ENCODE measurements around the gene VPREB3.

Gene VPREB3

GRCh38 chr22:23754220-23754919 lies at the start of gene VPREB3:
VPREB3 (minus strand) TSS chr22:23754425; CDS start chr22:23754363, 62 bp downstream.
- no peak for DNase-seq (ENCODE audit: low read depth in 2 of 2)

DNA sequence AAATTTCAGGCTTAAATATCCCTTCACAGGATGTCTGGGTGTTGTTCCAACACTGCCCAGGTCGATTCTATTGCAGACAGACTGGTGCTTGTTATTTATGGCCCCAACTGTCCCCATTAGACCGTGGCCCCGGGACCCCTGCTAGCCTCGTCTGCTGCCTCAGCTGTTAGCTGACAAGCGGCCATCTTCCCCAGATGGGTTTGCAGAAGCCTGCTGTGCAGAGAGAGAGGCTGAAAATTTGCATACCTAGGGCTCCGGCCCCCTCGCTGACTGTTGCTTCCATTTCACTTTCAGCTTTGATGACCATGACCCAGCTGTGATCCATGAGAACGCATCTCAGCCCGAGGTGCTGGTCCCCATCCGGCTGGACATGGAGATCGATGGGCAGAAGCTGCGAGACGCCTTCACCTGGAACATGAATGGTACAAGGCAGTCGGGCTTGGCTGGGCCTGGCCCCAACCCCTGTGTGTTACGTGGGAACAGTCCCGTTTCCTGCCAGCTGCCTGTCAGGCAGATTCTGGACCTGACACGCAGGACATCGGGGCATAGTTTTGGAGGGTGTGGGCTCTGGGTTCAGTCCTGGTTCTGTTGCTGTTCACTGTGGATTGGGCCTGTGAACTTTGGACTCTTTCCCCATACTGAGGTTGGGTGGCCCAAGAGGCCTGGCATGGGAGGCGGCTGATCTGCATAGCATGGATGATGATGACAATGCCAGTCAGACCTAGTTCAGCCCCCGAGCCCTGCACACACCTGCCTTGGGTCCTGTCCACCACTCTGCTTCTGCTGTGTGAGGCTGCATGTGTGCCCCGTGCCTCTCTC lies 49.0 kb upstream of the VPREB3 start:
- DNase-seq (ENCODE audit: low read depth in 2 of 2): no peak

DNA sequence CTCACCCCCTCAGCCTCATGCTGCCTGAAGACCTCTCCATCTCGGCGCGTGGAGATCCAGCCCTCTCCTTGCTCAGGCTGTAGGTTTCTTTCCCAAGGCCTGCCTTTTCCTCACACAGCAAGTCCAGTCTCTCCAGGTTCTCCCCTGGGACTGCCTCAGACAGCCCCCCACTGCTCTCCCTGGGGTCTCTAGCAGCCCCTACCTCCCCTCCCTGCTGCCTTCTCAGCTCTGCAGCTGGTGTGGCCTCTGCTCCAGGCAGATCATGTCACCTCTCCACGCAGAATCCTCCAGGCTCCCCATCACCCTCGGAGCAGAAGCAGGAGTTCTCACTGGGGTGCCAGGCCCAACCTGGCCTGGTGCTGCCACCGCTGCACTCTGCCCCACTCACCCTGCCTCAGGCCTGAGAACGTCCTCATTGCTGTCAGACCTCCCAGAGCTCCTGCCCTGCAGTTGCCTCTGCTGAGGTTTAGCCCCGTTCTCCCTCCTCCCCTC lies 47.7 kb upstream of the VPREB3 start:
- DNase-seq (ENCODE audit: low read depth in 2 of 2): no peak

GRCh38 chr22:23801238-23801821 lies 47.1 kb upstream of the VPREB3 start:
- no peak for DNase-seq (ENCODE audit: low read depth in 2 of 2)

DNA sequence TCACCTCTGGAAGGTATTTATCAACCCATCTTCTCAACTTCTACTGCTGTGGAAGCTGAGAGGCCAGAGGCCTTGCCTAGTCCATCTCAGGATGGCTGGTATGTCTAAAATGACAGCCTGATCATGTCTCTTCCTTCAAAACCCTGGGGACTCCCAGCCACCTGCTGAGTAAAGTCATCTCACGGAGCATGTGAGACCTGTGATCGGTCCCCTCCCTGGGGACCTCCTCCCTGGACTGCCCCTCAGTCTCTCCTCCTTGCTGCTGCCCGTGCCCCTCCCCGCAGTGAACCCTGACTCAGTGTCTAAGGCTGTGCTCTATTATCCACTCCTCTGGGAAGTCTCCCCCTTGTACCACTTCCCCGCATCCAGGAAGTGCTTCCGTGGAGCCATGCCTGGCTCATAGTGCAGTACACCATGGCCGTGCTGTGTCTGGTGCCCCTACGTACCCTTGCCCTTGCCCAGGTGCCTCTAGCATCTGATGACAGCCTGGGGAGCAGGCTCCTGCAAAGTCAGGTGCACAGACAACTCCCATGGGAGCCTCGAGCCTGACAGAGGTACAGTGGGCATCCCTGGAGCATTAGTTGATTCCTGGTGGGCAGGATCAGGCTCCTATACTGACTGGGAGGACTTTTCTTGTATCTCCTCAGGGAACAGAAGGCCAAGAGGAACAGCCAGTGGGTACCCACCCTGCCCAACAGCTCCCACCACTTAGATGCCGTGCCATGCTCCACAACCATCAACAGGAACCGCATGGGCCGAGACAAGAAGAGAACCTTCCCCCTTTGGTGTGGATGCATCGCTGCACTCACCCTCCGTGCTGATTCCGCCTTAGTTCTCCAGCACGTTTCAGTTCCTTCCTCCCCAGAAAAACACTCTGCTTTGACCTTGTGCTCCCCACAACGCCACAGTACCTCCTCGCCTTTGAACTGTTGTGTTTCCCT lies 46.3 kb upstream of the VPREB3 start:
- DNase-seq (ENCODE audit: low read depth in 2 of 2): no peak

GRCh38 chr22:23796461-23796860 lies 42.2 kb upstream of the VPREB3 start:
- DNase-seq (ENCODE audit: low read depth in 2 of 2): no peak

GRCh38 chr22:23793326-23793725 lies 39.1 kb upstream of the VPREB3 start:
- DNase-seq (ENCODE audit: low read depth in 2 of 2): no peak

DNA sequence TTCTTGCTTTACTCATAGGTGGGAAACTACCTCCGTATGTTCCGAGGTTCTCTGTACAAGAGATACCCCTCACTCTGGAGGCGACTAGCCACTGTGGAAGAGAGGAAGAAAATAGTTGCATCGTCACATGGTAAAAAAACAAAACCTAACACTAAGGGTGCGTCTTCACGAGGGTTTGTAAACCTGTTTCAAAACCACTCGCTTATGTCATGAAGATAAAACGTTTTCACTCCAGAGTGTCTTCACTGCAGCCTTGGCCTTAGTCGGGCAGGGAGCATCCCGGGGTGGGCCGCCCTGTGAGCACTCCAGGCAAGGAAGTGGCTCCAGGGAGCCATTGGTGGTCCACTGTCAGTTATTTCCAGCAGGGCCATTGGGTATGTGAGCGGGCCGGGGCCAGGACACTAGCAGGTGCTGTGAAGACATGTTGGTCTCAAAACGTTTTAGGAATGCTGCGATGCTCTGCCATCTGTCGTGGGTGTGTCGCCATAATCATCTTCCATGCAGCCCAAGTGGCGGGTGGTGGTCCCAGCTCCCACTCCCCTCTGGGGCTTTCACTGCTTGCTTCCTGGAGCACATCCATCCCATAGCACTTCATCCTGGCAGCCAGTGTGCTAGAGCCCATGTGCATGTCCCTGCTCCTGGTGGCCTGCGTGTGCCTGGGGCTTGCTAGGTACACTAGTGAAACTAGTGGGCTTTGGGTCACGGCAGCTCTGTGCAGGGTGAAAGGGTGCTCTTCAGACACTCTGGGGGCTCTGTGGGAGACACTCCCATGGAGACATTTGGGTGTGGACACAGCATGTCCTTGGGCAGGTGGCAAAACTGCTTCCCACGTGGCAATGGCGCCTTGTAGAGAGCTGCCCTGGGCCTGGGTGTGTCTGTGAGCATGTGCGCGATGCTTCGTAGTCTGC lies 37.8 kb upstream of the VPREB3 start:
- no peak for DNase-seq (ENCODE audit: low read depth in 2 of 2)

- no peak for DNase-seq (ENCODE audit: low read depth in 2 of 2)
These were observed 36.9 kb upstream of the VPREB3 start for GRCh38 chr22:23790819-23791737.

DNA sequence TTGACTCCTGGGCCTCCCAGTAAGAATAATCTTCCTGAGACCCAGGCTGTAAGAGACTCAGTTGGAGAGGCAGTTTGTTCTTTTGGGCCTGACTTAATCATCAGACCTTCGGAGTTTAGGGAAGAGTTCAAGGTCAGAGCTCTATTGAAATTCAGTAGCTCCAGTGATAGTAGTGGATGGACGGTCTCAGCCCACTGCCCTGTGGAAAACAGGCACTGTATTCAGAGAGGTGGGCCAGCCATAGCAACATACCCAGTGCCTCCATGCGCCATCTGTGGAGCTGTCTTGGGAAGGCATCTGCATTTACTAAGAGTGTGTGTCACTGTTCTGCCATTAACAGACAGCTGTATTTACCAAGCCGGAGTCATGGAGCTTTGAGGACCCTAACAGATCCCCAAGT lies 35.4 kb upstream of the VPREB3 start:
- DNase-seq (ENCODE audit: low read depth in 2 of 2): no peak

- no peak for DNase-seq (ENCODE audit: low read depth in 2 of 2)
These were observed 34.9 kb upstream of the VPREB3 start for GRCh38 chr22:23789121-23789520.

- DNase-seq (ENCODE audit: low read depth in 2 of 2): no peak
These were observed 33.7 kb upstream of the VPREB3 start for GRCh38 chr22:23787910-23788309.

DNA sequence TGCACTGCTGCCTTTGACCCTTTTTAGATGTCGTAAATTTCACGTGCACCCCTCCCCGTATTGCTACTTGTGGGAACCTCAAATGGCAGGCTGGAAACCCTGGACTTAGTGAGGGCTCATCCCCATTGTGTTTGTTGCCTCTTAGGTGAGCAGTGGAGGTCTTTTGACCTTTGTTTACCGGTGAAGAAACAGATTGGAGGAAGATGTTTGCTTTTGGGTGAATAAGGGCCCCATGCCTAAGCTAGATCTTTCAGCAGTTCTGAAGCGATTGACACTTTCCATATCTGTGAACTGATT lies 33.3 kb upstream of the VPREB3 start:
- DNase-seq (ENCODE audit: low read depth in 2 of 2): no peak

DNA sequence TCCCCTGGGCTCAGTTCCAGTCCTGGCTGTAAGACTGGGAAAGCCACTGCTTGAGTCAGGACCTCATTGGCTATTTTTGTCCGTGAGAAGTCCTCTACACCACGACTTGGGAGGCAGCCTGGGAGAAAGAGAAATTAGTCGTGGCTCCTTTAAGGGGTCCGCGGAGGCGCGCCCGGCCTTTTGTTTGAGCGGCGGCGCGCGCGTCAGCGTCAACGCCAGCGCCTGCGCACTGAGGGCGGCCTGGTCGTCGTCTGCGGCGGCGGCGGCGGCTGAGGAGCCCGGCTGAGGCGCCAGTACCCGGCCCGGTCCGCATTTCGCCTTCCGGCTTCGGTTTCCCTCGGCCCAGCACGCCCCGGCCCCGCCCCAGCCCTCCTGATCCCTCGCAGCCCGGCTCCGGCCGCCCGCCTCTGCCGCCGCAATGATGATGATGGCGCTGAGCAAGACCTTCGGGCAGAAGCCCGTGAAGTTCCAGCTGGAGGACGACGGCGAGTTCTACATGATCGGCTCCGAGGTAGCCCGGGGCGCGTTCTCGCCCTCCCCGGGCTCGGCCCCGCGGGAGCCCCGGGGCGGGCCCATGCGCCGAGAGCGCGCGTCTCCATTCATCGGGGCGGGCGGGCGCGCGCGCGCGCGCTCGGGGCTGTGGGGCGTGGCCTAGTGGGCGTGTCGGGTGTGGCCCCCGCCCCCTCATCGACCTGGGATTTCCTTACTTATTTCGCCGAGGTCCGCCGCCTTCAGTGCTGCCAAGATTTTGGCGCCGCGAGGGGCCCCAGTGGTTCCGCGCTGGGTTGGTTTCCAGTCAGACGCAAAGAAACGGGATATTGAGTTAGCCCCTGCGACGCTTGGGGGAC lies 32.8 kb upstream of the VPREB3 start, which contains the start of gene SMARCB1:
TSS of gene SMARCB1 (plus strand) at position 215 of the 848 bp plus-strand sequence. CDS start at position 419, 204 bp downstream.
- DNase-seq (ENCODE audit: low read depth in 2 of 2): peak; percentile 83 to 85

GRCh38 chr22:23786261-23786710 lies 32.1 kb upstream of the VPREB3 start:
- DNase-seq (ENCODE audit: low read depth in 2 of 2): no peak

DNA sequence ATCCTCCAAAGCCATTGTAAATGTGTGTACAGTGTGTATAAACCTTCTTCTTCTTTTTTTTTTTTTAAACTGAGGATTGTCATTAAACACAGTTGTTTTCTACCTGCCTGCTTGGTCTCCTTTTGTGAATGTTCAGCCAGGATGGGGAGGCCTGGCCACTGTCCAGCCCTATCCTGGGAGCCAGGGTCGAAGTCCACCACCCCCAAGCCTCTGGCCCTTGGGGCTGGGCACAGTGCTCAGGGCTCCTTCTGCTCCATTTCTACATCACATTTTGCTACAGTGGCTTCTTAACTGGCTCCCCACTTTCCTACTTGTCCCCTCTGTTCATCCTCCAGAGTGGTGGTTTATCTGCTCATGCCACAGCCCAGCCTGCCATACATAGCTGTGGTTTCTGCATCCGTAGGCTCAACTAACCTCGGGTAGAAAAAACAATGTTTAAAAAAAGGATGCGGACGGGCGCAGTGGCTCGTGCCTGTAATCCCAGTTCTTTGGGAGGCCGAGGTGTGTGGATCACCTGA lies 30.0 kb upstream of the VPREB3 start:
- no peak for DNase-seq (ENCODE audit: low read depth in 2 of 2)

GRCh38 chr22:23783265-23784150 lies 29.3 kb upstream of the VPREB3 start:
- DNase-seq (ENCODE audit: low read depth in 2 of 2): no peak
